HL-60 (cell line): ENCODE results near the gene CDH23.

Experiments
- CTCF ChIP-seq: IDR thresholded peaks from one replicate; pipeline ENCODE4 v1.5.1; 2011; ENCODE audit warnings: low read length, control low read depth, inconsistent platforms; ENCODE audit not compliant: insufficient read depth
- POLR2AphosphoS5 ChIP-seq: IDR thresholded peaks from 2 replicates; pipeline ENCODE4 v1.6.1; 2012; ENCODE audit warnings: low read depth

DNA sequence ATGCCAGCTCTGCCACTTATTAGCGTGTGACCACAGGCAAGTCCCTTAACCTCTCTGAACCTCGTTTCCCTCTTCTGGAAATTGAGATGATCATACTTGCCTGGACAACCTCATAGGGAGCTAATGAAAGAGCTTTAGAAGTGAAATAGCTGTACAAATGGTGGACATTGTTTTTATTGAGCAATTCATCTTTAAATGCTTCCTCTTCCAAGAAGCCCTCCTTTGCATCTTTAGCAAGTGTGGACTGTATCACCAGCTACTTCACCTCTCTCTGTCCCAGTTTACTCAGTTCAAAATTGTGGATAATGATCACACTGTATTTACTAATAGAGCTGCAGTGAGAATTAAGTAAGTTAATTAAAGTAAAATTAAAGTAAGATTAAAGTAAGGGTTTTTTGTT is 61.7 kb downstream of the CDH23 start:
- TF ChIP-seq CTCF (no peak), POLR2AphosphoS5 (no peak)
